ENCODE data around the gene VARS2.
A peak's percentile ranks its signal among the peaks of the same experiment; 100 is the strongest.
"Not testable (repeated sequence)": the region's sequence is repeated elsewhere in the genome, so short reads cannot be mapped to it uniquely, and the experiment has no call there.

The VARS2 gene

GRCh38 chr6:30918670-30919069 is 4.6 kb downstream of the VARS2 start:
- DNase-seq (ENCODE audit: low read depth) = no peak
- H3K4me3 ChIP-seq (ENCODE audit: low read length) = no peak overlapping the region
- no peak for TF ChIP-seq CTCF (IDR thresholded peaks at IDR 0.05; ENCODE audit: insufficient read depth, low read depth, low read length, missing control alignments)

GRCh38 chr6:30922447-30922852 is 8.4 kb downstream of the VARS2 start:
- no peak for TF ChIP-seq CTCF (IDR thresholded peaks at IDR 0.05; ENCODE audit: insufficient read depth, low read depth, low read length, missing control alignments)
- DNase-seq (ENCODE audit: low read depth) = peak; percentile 53

GRCh38 chr6:30924040-30924627 is 10.1 kb downstream of the VARS2 start:
- not testable (repeated sequence) for H3K4me3 ChIP-seq (ENCODE audit: low read length); DNase-seq (ENCODE audit: low read depth)

More at GRCh38 chr6:30922447-30922852, 8.4 kb downstream of the VARS2 start:
- H3K4me3 ChIP-seq (ENCODE audit: low read length) = no peak overlapping the region

GRCh38 chr6:30926644-30927043 is 12.6 kb downstream of the VARS2 start:
- no peak for TF ChIP-seq CTCF (IDR thresholded peaks at IDR 0.05; ENCODE audit: insufficient read depth, low read depth, low read length, missing control alignments)
- peak; percentile 44 for DNase-seq (ENCODE audit: low read depth)
- H3K4me3 ChIP-seq (ENCODE audit: low read length) = no peak overlapping the region

DNA sequence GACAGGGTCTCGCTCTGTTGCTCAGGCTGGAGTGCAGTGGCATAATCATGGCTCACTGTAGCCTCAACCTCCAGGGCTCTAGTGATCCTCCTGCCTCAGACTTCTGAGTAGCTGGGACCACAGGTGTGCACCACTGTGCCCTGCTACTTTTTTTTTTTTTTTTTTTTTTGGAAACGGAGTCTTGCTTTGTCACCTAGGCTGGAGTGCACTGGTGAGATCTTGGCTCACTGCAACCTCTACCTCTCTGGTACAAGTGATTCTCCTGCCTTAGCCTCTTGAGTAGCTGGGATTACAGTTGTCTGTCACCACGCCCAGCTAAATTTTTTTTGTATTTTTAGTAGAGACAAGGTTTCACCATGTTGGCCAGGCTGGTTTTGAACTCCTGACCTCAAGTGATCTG is 13.0 kb downstream of the VARS2 start:
- not testable (repeated sequence) for DNase-seq (ENCODE audit: low read depth); H3K4me3 ChIP-seq (ENCODE audit: low read length)

DNA sequence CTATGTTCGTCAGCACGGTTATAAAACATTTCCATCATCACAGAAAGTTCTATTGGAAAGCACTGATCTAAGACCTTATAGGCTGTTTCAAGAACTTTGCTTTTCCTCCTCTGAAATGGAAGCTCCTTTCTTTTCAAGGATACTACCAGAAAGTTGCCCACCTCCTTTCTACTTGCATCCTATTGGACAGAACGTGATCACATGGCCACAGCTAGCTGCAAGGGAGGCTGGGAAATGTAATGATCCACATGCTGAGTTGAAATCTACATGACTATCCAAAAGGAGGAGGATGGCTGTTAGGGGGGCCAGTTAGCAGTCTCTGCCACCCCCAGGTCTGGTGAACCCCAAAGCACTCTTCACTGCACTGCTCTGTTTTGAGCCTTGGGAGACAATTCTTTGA is 14.6 kb downstream of the VARS2 start:
- no peak for DNase-seq (ENCODE audit: low read depth)
- no peak overlapping the region for H3K4me3 ChIP-seq (ENCODE audit: low read length)
- no peak for TF ChIP-seq CTCF (IDR thresholded peaks at IDR 0.05; ENCODE audit: insufficient read depth, low read depth, low read length, missing control alignments)

- H3K4me3 ChIP-seq (ENCODE audit: low read length) = no peak overlapping the region
- DNase-seq (ENCODE audit: low read depth) = no peak
- TF ChIP-seq CTCF (IDR thresholded peaks at IDR 0.05; ENCODE audit: insufficient read depth, low read depth, low read length, missing control alignments) = no peak
These were observed 16.5 kb downstream of the VARS2 start for GRCh38 chr6:30930506-30930905.

- H3K4me3 ChIP-seq (ENCODE audit: low read length) = no peak overlapping the region
- no peak for TF ChIP-seq CTCF (IDR thresholded peaks at IDR 0.05; ENCODE audit: insufficient read depth, low read depth, low read length, missing control alignments)
- DNase-seq (ENCODE audit: low read depth) = no peak
These were observed 17.2 kb downstream of the VARS2 start for GRCh38 chr6:30931272-30931671.

All from epithelial cell of esophagus (primary cell).